ENCODE measurements around the gene ADAMTS19. TPM values are rescaled to one million over a fixed set of nuclear protein-coding genes. Genes with fewer than 3 reads are reported as not detected.

ADAMTS19 gene
- total and polyA plus RNA-seq, 4 donors: 0.02 to 7.8 (median 0.18) TPM

DNA sequence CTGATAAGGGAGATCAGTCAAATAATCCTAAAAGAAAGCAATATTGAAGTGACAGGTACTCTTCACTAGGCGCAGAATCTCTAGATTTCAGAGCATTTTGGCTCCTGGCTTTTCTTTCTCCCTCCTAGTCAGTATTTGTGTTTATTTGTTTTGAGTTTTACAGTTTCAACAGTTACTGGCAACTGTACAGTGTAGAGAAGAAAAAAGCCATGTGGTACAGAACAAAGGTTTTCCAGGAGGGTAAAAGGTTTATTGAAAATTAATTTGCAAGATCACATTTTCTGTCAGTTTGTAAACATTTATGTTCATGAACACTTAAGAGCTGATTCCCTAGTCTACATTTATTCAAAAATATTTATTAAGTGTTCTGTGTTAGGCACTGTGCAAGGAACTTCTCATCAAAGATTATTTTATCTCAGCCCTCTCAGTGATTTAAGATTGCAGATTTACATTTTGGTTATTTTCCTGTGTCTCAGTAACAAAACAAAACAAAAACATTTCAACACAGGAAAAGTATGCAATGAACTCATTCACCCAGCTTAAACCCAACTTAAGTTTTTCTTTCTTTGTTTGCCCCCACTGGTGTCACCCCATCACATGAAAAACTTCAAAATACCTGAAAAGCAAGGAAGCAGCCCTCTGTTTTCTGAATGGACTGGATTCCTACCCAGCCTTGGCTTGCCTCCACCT, 300.7 kb downstream of the ADAMTS19 start:
- Histone ChIP-seq H3K9me3 (ENCODE audit: control insufficient read depth in 4 of 4, insufficient read depth in 3 of 4, low read length in 3 of 4) (no peaks in the 10 kb centered on the region), H3K27me3 (ENCODE audit: control insufficient read depth in 3 of 3, insufficient read depth in 3 of 3, low read length in 2 of 3) (no peaks in the 10 kb centered on the region), H3K36me3 (ENCODE audit: control insufficient read depth in 4 of 4, insufficient read depth in 4 of 4, low read length in 4 of 4) (no peaks in the 10 kb centered on the region), H3K4me3 (no peak overlapping the region), H3K27ac (ENCODE audit: low read depth in 1 of 2, low read length in 1 of 2) (no peak overlapping the region), H3K4me1 (ENCODE audit: control insufficient read depth in 5 of 5, insufficient read depth in 5 of 5, low read length in 5 of 5) (peaks cover 0 to 18% (median 0%) of the 10 kb centered on the region in 5 donors), H3K9ac (ENCODE audit: insufficient read depth in 1 of 2, low read length in 2 of 2) (no peak overlapping the region)
- TF ChIP-seq, protein P1, sequence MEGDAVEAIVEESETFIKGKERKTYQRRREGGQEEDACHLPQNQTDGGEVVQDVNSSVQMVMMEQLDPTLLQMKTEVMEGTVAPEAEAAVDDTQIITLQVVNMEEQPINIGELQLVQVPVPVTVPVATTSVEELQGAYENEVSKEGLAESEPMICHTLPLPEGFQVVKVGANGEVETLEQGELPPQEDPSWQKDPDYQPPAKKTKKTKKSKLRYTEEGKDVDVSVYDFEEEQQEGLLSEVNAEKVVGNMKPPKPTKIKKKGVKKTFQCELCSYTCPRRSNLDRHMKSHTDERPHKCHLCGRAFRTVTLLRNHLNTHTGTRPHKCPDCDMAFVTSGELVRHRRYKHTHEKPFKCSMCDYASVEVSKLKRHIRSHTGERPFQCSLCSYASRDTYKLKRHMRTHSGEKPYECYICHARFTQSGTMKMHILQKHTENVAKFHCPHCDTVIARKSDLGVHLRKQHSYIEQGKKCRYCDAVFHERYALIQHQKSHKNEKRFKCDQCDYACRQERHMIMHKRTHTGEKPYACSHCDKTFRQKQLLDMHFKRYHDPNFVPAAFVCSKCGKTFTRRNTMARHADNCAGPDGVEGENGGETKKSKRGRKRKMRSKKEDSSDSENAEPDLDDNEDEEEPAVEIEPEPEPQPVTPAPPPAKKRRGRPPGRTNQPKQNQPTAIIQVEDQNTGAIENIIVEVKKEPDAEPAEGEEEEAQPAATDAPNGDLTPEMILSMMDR (IDR thresholded peaks at IDR 0.05; ENCODE audit: control extremely low read depth, extremely low read depth): no peak
- 86 to 91% methylated on average over 1 of the region's 1 CpG for WGBS, 2 donors
- ATAC-seq (ENCODE audit: insufficient read depth, low FRiP score) (no peak), DNase-seq (peak in 2 of 3 donors; percentile 79 to 84)

DNA sequence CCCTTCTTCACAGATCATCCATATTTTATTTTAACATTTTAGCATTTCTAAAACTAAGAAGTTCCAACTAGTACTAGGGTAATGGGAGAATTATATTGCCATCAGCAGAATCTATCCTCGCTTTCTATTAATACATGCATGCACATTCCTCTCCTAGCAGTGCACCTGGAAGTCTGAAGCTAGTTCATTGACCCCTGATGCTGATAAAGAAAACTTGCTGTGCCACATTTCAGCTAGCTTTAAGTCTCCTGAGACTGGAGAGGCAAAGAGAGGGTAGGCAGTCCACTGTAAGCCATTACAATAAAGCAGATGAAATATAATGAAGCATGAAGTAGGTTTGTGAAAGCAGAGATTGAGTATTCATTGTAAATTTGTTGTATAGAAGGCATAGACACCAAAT, 303.6 kb downstream of the ADAMTS19 start:
- no peak overlapping the region for H3K4me3 ChIP-seq
- H3K9ac ChIP-seq (ENCODE audit: insufficient read depth in 1 of 2, low read length in 2 of 2): no peak overlapping the region
- no peaks in the 10 kb centered on the region for H3K36me3 ChIP-seq (ENCODE audit: control insufficient read depth in 4 of 4, insufficient read depth in 4 of 4, low read length in 4 of 4)
- ATAC-seq (ENCODE audit: insufficient read depth, low FRiP score) (no peak), DNase-seq (no peak)
- no peaks in the 10 kb centered on the region for H3K9me3 ChIP-seq (ENCODE audit: control insufficient read depth in 4 of 4, insufficient read depth in 3 of 4, low read length in 3 of 4)
- no peak overlapping the region for H3K27ac ChIP-seq (ENCODE audit: low read depth in 1 of 2, low read length in 1 of 2)
- peaks cover 0 to 18% (median 0%) of the 10 kb centered on the region in 5 donors for H3K4me1 ChIP-seq (ENCODE audit: control insufficient read depth in 5 of 5, insufficient read depth in 5 of 5, low read length in 5 of 5)
- no peaks in the 10 kb centered on the region for H3K27me3 ChIP-seq (ENCODE audit: control insufficient read depth in 3 of 3, insufficient read depth in 3 of 3, low read length in 2 of 3)
- TF ChIP-seq, protein P1 (IDR thresholded peaks at IDR 0.05; ENCODE audit: control extremely low read depth, extremely low read depth): no peak
- WGBS, 2 donors: 93 to 95% methylated on average over 1 of the region's 1 CpG

DNA sequence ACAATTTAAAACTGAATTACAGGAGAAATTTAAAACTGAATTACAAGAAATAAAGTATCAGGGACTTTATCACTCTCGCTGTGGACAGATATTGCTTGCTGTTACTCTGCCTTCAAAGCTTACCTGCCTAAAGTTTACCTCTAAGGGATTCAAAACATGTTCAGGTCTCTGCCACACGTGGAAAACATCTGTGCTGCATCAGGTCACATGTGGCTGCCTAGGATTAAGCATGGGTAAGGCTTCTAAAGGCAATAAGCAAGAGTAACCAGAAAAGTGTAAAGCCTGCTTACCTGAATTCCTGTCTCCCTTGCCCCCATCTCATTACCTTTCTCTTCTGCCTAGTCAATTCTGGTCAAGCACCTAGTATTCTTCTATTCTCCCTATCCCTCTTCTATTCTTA, 306.7 kb downstream of the ADAMTS19 start:
- TF ChIP-seq, protein P1 (IDR thresholded peaks at IDR 0.05; ENCODE audit: control extremely low read depth, extremely low read depth): no peak
- Histone ChIP-seq H3K27ac (ENCODE audit: low read depth in 1 of 2, low read length in 1 of 2) (no peak overlapping the region), H3K9me3 (ENCODE audit: control insufficient read depth in 4 of 4, insufficient read depth in 3 of 4, low read length in 3 of 4) (no peaks in the 10 kb centered on the region), H3K9ac (ENCODE audit: insufficient read depth in 1 of 2, low read length in 2 of 2) (no peak overlapping the region), H3K36me3 (ENCODE audit: control insufficient read depth in 4 of 4, insufficient read depth in 4 of 4, low read length in 4 of 4) (no peaks in the 10 kb centered on the region), H3K4me1 (ENCODE audit: control insufficient read depth in 5 of 5, insufficient read depth in 5 of 5, low read length in 5 of 5) (peaks cover 0 to 14% (median 7%) of the 10 kb centered on the region in 5 donors), H3K27me3 (ENCODE audit: control insufficient read depth in 3 of 3, insufficient read depth in 3 of 3, low read length in 2 of 3) (no peaks in the 10 kb centered on the region), H3K4me3 (no peak overlapping the region)
- ATAC-seq (ENCODE audit: insufficient read depth, low FRiP score) (no peak), DNase-seq (no peak)
- 87 to 88% methylated on average over 2 of the region's 2 CpGs for WGBS, 2 donors

All from lung (tissue), 12 donors.